KOPT-K1 (cell line): Measurements from ENCODE around the gene DNAL1.
A peak's percentile ranks its signal among the peaks of the same experiment; 100 is the strongest.

Source experiments
- H3K27ac ChIP-seq: fragments of 200-600 bp; sonication (generic); 2 replicates; pipeline ENCODE4 v1.5.1; 2016; ENCODE audit warnings: antibody characterized with exemption, mild to moderate bottlenecking, low read depth, low read length; ENCODE audit not compliant: poor library complexity, severe bottlenecking
- H3K36me3 ChIP-seq: fragments of 200-600 bp; sonication (generic); 2 replicates; pipeline ENCODE4 v1.5.1; 2017; ENCODE audit warnings: antibody characterized with exemption, mild to moderate bottlenecking, low read length, moderate library complexity; ENCODE audit not compliant: insufficient read depth
- H3K9me3 ChIP-seq: fragments of 200-600 bp; sonication (generic); 2 replicates; pipeline ENCODE4 v1.5.1; 2017; ENCODE audit warnings: antibody characterized with exemption, low read length, mild to moderate bottlenecking; ENCODE audit not compliant: insufficient read depth, poor library complexity, severe bottlenecking

Gene DNAL1

GRCh38 chr14:73710737-73711136 lies 66.0 kb downstream of the DNAL1 start:
- Histone ChIP-seq H3K9me3 (no peaks in the 10 kb centered on the region), H3K27ac (no peak overlapping the region), H3K36me3 (peaks cover 4% of the 10 kb centered on the region)

DNA sequence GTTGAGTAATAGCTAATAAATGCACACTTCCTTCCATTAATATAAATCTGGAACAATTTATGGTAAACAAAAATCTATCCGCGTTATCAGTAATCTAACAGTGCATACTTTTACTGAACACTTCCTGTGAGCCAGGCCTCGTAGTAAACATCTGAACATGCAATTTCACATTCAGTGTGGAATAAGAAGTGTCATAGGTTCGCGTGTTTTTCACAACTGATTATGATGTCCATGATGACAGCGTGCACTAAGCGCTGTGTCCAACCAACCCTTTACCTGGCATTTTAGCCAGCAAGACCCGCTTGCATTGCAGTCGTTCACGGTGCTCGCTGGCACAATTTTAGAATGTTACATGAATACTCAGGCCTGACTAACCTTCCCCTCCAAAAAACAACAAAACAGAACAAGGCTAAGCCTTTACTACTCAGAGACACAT lies 67.3 kb downstream of the DNAL1 start:
- H3K36me3 ChIP-seq, result peaks cover 14% of the 10 kb centered on the region
- no peaks in the 10 kb centered on the region for H3K9me3 ChIP-seq
- H3K27ac ChIP-seq, result peak overlapping the region; percentile 73

- H3K36me3 ChIP-seq, result peaks cover 20% of the 10 kb centered on the region
- H3K9me3 ChIP-seq, result no peaks in the 10 kb centered on the region
- H3K27ac ChIP-seq, result peak overlapping the region; percentile 73
Measured at GRCh38 chr14:73712540-73713180, 67.9 kb downstream of the DNAL1 start.

DNA sequence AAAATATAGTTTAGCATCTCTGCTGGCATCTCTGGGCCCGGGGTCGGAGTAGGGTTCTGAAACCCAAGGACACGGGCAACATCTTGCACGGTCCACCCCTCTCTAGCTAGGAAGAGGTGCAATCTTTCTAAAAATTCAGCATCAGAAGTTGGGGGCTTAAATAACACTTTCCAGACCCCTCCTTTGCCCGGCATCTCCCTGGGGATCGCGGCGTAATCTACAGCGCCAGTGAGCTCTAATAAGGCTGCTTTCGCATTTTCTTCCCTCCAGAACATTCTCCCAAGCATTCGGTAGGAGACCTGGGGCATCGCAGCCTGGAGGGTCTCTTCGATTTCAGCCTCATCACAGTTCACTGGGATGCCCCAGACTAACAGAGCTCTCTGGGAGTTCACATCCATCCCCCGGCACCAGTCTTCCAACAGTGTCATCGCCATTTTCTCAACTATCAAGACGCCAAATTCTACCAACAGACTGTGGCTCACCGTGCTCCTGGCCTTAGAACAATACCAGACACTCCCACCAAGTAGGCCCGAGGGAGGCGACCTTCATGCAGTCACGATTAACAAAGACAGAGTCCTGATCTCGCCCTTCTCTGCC lies 68.5 kb downstream of the DNAL1 start:
- no peaks in the 10 kb centered on the region for H3K9me3 ChIP-seq
- H3K27ac ChIP-seq, result peak overlapping the region; percentile 73
- peaks cover 27% of the 10 kb centered on the region for H3K36me3 ChIP-seq

DNA sequence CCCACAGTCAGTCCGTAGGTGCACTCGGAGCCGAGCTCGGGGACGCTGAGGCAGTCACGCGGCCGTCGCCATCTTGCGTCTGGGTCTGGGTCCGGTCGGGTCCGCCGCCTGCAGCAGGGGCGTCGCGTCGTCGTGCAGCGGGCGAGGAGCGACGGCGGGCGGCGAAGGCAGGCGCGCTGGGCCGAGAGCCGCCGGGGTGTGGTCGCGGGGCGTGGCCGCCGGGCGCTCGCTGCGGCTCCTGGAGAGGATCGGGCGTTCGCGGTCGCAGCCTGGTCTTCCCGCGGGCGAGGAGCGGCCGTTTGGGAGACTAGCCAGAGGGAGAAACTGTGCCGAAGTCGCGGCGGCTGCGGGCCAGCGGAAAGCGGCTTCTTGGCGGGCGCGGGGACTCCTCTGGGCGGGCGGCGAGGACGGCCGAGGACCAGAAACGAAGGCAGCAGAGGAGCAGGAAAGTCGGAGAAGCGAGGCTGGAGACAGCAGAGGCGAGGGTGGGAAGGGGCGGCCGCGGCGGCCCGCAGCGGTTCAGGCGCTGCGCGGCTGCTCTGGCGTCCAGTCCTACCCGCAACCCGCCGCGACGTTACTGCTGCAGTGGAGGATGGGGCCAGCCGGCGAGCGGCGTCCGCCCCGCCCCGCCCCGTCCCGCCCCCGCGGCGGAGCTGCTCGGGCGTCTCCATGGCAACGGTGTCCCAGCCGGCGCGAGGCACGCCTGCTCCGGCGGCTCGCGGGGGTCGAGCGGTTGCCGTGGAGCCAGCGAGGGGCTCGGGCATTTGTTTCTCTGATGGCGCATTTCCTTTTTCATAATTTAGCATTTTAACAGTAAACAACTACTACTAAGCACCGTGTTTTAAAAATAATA lies 69.2 kb downstream of the DNAL1 start, which contains the start of gene PNMA1:
TSS of gene PNMA1 (minus strand) at position 582 of the 853 bp plus-strand sequence. CDS start 745 bp downstream, outside the sequence.
- H3K27ac ChIP-seq, result peak within 1 kb of the TSS; percentile 73
- peaks cover 32% of the 10 kb centered on the region for H3K36me3 ChIP-seq
- no peaks in the 10 kb centered on the region for H3K9me3 ChIP-seq

DNA sequence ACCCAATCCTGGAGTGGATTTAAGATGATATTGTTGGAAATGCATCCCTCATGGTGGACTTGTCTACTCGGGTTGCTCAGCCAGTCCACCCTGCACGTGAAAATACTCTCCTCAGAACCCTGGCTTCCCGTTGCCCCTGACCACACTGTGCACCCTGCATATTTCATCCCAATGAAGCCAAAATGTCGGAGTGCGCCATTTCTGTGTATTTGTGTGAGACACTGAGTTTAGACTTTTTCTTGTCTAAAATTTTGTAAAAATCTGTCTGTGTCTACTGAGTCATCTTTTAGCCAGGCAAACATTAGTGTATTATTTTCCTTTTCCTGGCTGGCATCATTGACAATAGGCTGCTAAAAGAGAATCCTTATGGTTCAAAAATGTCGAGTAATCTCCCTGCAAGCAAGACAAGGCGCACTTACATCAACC lies 69.9 kb downstream of the DNAL1 start:
- H3K27ac ChIP-seq, result no peak overlapping the region

DNA sequence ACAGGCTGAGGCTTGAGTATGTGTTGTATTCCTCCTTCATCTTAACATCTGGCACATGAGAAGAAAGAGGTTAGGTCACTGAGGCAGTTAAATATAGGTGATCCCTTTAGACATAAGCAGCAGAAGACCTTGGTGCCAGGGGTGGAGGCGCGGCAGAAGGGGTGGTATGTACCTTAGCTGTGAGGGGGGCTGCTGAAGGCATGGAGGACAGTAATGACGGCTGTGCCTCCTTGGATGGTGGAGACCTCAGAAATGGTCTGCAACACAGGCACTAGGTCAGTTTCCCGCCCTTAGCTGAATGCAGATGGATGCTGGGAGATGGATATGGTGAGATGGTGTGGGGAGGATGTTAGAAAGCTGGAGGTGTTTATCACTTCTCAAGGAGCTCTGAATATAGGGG lies 70.9 kb downstream of the DNAL1 start:
- Histone ChIP-seq H3K36me3 (peaks cover 48% of the 10 kb centered on the region), H3K27ac (no peak overlapping the region), H3K9me3 (no peaks in the 10 kb centered on the region)

More for the DNA sequence above, 69.9 kb downstream of the DNAL1 start:
- H3K36me3 ChIP-seq, result peaks cover 38% of the 10 kb centered on the region
- H3K9me3 ChIP-seq, result no peaks in the 10 kb centered on the region

DNA sequence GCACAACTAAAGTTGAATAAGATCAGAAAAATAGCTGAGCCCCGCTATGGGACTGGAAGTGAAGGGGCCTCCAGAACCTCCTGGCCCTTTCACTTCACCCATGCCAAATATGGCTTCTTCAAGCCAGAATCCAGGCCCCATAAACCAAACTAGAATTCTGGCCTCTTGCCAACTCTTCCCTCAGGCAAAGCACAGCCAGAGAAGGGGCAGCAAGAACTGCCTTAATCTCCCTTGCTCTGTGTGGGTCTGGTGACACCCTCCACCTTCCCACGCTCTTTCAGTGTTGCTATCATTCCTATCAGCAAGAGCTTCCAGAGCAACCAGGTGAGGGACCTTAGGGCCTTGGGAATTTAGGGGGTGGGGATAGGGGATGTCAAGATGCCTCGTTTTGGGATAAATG lies 72.5 kb downstream of the DNAL1 start:
- peaks cover 64% of the 10 kb centered on the region for H3K36me3 ChIP-seq
- H3K27ac ChIP-seq, result no peak overlapping the region
- H3K9me3 ChIP-seq, result no peaks in the 10 kb centered on the region

DNA sequence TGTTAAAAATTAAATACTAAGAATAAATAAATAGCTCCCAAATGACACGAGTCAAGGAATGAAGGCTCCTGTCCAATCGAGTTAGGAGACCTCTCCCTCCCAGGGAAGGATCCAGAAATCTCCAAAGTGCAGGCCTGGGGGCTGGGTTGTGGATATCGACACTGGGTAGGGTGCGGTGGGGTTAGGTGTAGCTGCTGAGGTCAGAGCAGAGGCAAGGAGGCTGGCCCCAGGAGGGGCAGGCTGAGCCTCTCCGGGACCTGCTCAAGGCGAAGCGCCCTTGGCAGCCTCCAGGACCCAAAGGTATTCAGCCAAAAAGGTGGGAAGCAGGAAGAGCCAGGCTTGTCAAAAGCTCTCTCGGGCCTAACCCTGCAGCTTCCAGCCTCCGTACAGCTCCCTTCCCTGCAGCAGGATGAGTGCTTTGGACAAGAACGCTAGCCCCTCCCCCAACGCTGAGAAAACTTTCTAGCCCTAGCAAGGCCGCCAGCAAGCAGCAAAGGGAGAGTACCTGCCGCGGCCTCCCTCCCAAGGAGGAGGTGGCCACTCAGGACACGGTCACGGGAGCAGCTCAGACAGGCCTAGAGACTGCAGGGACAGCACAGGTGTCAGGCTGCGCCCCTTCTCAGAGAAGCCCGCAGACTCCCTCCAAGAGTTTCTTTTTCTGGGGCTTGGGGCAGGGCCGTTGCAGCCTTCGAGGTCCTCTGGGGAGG lies 73.1 kb downstream of the DNAL1 start:
- Histone ChIP-seq H3K9me3 (no peaks in the 10 kb centered on the region), H3K27ac (no peak overlapping the region), H3K36me3 (peaks cover 70% of the 10 kb centered on the region)

DNA sequence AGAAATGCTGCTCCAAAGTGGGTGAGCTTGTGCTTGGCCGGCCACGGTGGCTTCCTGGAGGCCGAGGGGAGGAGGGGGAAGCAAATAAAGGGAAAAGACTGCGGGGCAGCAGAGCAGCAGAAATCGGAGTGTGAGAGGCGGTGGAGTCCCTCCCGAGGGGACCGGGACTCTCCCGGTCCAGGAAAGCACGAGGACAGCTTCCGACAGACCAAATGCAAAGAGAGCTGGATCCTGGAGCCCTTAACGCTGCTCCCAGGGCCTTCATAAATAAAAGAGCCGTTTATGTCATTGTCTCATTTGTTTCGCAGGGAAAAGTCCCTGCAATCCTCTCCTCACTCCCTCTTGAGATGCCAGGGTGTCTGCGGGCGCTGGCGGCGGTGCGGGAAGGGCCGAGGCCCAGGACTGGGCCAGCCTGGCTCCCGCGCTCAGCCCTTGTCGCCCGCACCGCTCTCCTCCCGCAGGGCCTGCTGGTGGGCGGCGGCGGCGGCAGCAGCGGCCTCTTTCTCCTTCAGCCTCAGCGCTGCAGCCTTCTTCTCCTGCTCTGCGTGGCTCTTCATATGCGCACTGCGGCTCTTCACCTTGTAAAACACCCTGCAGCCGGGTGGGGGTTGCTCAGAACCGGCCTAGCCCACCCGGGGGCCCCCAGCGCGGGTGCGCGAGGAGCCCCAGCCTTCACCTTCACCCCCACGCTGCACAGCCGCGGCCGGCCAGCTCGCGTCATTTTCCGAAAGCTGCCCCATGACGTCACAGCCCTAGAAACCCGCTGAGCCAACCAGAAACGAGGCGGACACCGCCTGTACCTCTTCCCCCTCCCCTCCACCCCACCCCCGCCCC lies 73.8 kb downstream of the DNAL1 start:
- Histone ChIP-seq H3K36me3 (peaks cover 78% of the 10 kb centered on the region), H3K9me3 (no peaks in the 10 kb centered on the region), H3K27ac (no peak overlapping the region)

- no peaks in the 10 kb centered on the region for H3K9me3 ChIP-seq
- no peak overlapping the region for H3K27ac ChIP-seq
- peaks cover 85% of the 10 kb centered on the region for H3K36me3 ChIP-seq
Measured at GRCh38 chr14:73719361-73719760, 74.6 kb downstream of the DNAL1 start.

GRCh38 chr14:73719791-73720190 lies 75.0 kb downstream of the DNAL1 start:
- Histone ChIP-seq H3K27ac (no peak overlapping the region), H3K36me3 (peaks cover 89% of the 10 kb centered on the region)

GRCh38 chr14:73720636-73721035 lies 75.8 kb downstream of the DNAL1 start:
- no peak overlapping the region for H3K27ac ChIP-seq
- H3K9me3 ChIP-seq, result no peaks in the 10 kb centered on the region
- H3K36me3 ChIP-seq, result peaks cover 94% of the 10 kb centered on the region

More at GRCh38 chr14:73719791-73720190, 75.0 kb downstream of the DNAL1 start:
- H3K9me3 ChIP-seq, result no peaks in the 10 kb centered on the region
